MM.1S (cell line): ENCODE data around the gene ACSF3.

Experiments used
- DNase-seq: peaks from one replicate; pipeline ENCODE4 v3.0.0-alpha.2; 2015
- H2AFZ ChIP-seq: fragments of 300-600 bp; sonication (generic); 2 replicates; pipeline ENCODE4 v1.6.0; 2016; ENCODE audit warnings: antibody characterized with exemption, low read length
- H3F3A ChIP-seq: fragments of 300-600 bp; sonication (generic); 2 replicates; pipeline ENCODE4 v1.6.1; 2016; ENCODE audit warnings: mild to moderate bottlenecking, antibody characterized with exemption, low read length, moderate library complexity, mixed read lengths; ENCODE audit not compliant: insufficient read depth
- H3K27ac ChIP-seq: fragments of 300-600 bp; sonication (generic); 2 replicates; pipeline ENCODE4 v1.5.1; 2016; ENCODE audit warnings: mild to moderate bottlenecking, low read length
- H3K27me3 ChIP-seq: fragments of 300-600 bp; sonication (generic); replicated peaks from 2 replicates; pipeline ENCODE4 v1.6.0; 2016; ENCODE audit warnings: low read length; ENCODE audit not compliant: insufficient read depth
- H3K36me3 ChIP-seq: fragments of 300-600 bp; sonication (generic); replicated peaks from 2 replicates; pipeline ENCODE4 v1.6.1; 2016; ENCODE audit warnings: mild to moderate bottlenecking, low read length, mixed read lengths; ENCODE audit not compliant: insufficient read depth
- H3K4me1 ChIP-seq: fragments of 300-600 bp; sonication (generic); 2 replicates; pipeline ENCODE4 v1.6.1; 2016; ENCODE audit warnings: low read length, mixed read lengths
- H3K4me2 ChIP-seq: fragments of 300-600 bp; sonication (generic); 2 replicates; pipeline ENCODE4 v1.6.0; 2016; ENCODE audit warnings: low read depth, low read length
- H3K4me3 ChIP-seq: fragments of 300-600 bp; sonication (generic); 2 replicates; pipeline ENCODE4 v1.5.1; 2016; ENCODE audit warnings: low read length, mixed read lengths
- H3K79me2 ChIP-seq: fragments of 300-600 bp; sonication (generic); 2 replicates; pipeline ENCODE4 v1.6.1; 2016; ENCODE audit warnings: mixed run types, low read length, mixed read lengths
- H3K9ac ChIP-seq: fragments of 300-600 bp; sonication (generic); 2 replicates; pipeline ENCODE4 v1.6.1; 2016; ENCODE audit warnings: low read length, mixed read lengths
- H3K9me2 ChIP-seq: fragments of 300-600 bp; sonication (generic); replicated peaks from 2 replicates; pipeline ENCODE4 v1.6.1; 2016; ENCODE audit warnings: mild to moderate bottlenecking, low read length, mixed read lengths; ENCODE audit not compliant: insufficient read depth
- H3K9me3 ChIP-seq: fragments of 300-600 bp; sonication (generic); replicated peaks from 2 replicates; pipeline ENCODE4 v1.6.1; 2016; ENCODE audit warnings: mild to moderate bottlenecking, low read length, mixed read lengths; ENCODE audit not compliant: insufficient read depth
- H4K20me1 ChIP-seq: fragments of 300-600 bp; sonication (generic); 2 replicates; pipeline ENCODE4 v1.6.1; 2016; ENCODE audit warnings: mild to moderate bottlenecking, low read length, moderate library complexity, mixed read lengths; ENCODE audit not compliant: insufficient read depth
- CTCF ChIP-seq: fragments of 300-600 bp; sonication (generic); IDR thresholded peaks from 2 replicates; pipeline ENCODE4 v1.5.1; 2016; ENCODE audit warnings: antibody characterized with exemption, low read length, mixed read lengths
- EZH2 ChIP-seq: fragments of 300-600 bp; sonication (generic); optimal IDR thresholded peaks from 2 replicates; pipeline ENCODE3; 2017; ENCODE audit warnings: low read depth, mild to moderate bottlenecking, antibody characterized with exemption, low read length, mixed read lengths
- EZH2phosphoT487 ChIP-seq: fragments of 300-600 bp; sonication (generic); IDR thresholded peaks from 2 replicates; pipeline ENCODE4 v1.6.1; 2018; ENCODE audit warnings: antibody characterized with exemption, low read length

Gene ACSF3

GRCh38 chr16:89140981-89141883, 47.6 kb downstream of the ACSF3 start:
- no peak overlapping the region for H3K27ac ChIP-seq
- H3K4me3 ChIP-seq = no peak overlapping the region
- no peak overlapping the region for H3K9ac ChIP-seq
- no peaks in the 10 kb centered on the region for H3K36me3 ChIP-seq
- no peaks in the 10 kb centered on the region for H3K9me2 ChIP-seq
- H3F3A ChIP-seq = no peaks in the 10 kb centered on the region
- H3K27me3 ChIP-seq = no peaks in the 10 kb centered on the region
- DNase-seq = no peak
- no peaks in the 10 kb centered on the region for H3K9me3 ChIP-seq
- H3K79me2 ChIP-seq = no peaks in the 10 kb centered on the region
- H2AFZ ChIP-seq = no peak overlapping the region
- no peak for TF ChIP-seq EZH2phosphoT487
- no peak for TF ChIP-seq CTCF
- TF ChIP-seq EZH2 = no peak
- H4K20me1 ChIP-seq = no peaks in the 10 kb centered on the region
- H3K4me2 ChIP-seq = no peak overlapping the region
- H3K4me1 ChIP-seq = no peaks in the 10 kb centered on the region

- H3K79me2 ChIP-seq = no peaks in the 10 kb centered on the region
- no peak for DNase-seq
- no peak overlapping the region for H3K4me3 ChIP-seq
- H2AFZ ChIP-seq = no peak overlapping the region
- no peak overlapping the region for H3K4me2 ChIP-seq
- H3K36me3 ChIP-seq = no peaks in the 10 kb centered on the region
- H3F3A ChIP-seq = no peaks in the 10 kb centered on the region
- no peaks in the 10 kb centered on the region for H3K27me3 ChIP-seq
- H4K20me1 ChIP-seq = no peaks in the 10 kb centered on the region
- H3K9me2 ChIP-seq = no peaks in the 10 kb centered on the region
- TF ChIP-seq EZH2phosphoT487 = no peak
- TF ChIP-seq EZH2 = no peak
- TF ChIP-seq CTCF = no peak
- H3K27ac ChIP-seq = no peak overlapping the region
- no peaks in the 10 kb centered on the region for H3K4me1 ChIP-seq
- H3K9ac ChIP-seq = no peak overlapping the region
- H3K9me3 ChIP-seq = no peaks in the 10 kb centered on the region
These were observed 48.2 kb downstream of the ACSF3 start for GRCh38 chr16:89141884-89142267.

- no peak for DNase-seq
- Histone ChIP-seq H3K9me3 (no peaks in the 10 kb centered on the region), H3K79me2 (no peaks in the 10 kb centered on the region), H3K4me1 (no peaks in the 10 kb centered on the region), H3K27ac (no peak overlapping the region), H3K36me3 (no peaks in the 10 kb centered on the region), H3K27me3 (no peaks in the 10 kb centered on the region), H3K4me2 (no peak overlapping the region), H3K4me3 (no peak overlapping the region), H2AFZ (no peak overlapping the region), H3K9me2 (no peaks in the 10 kb centered on the region), H4K20me1 (no peaks in the 10 kb centered on the region), H3K9ac (no peak overlapping the region), H3F3A (no peaks in the 10 kb centered on the region)
- TF ChIP-seq EZH2 (no peak), CTCF (no peak), EZH2phosphoT487 (no peak)
These were observed 49.0 kb downstream of the ACSF3 start for GRCh38 chr16:89142474-89143195.
